ENCODE measurements around the gene PRIMA1. TPM values are rescaled to one million over a fixed set of nuclear protein-coding genes. Genes with fewer than 3 reads are reported as not detected.

Gene PRIMA1
- total RNA-seq, 1 experiment from 2014 or later: not detected

- intact Hi-C loops (cut with micrococcal nuclease; ENCODE audit: unreplicated experiment): no loop called here
- no peak for TF ChIP-seq CTCF (IDR thresholded peaks at IDR 0.05; ENCODE audit: unreplicated experiment)
- CTCF ChIA-PET: no interaction called here
- H3K27ac Mint-ChIP-seq (ENCODE audit: unreplicated experiment): no peak overlapping the region
- H3K27me3 Mint-ChIP-seq (ENCODE audit: unreplicated experiment): peaks cover 89% of the 10 kb centered on the region
- H3K9me3 Mint-ChIP-seq (ENCODE audit: low read depth, unreplicated experiment): no peaks in the 10 kb centered on the region
- no peaks in the 10 kb centered on the region for H3K4me1 Mint-ChIP-seq (ENCODE audit: low read depth, unreplicated experiment)
- no peaks in the 10 kb centered on the region for H3K36me3 Mint-ChIP-seq (ENCODE audit: insufficient read depth, unreplicated experiment)
- no TSS peak for BruUV-seq (replicated peaks)
- H3K4me3 Mint-ChIP-seq (ENCODE audit: low read depth, unreplicated experiment): no peak overlapping the region
- DNase-seq: no peak
Observed at GRCh38 chr14:93772263-93772662, 16.0 kb downstream of the PRIMA1 start.

DNA sequence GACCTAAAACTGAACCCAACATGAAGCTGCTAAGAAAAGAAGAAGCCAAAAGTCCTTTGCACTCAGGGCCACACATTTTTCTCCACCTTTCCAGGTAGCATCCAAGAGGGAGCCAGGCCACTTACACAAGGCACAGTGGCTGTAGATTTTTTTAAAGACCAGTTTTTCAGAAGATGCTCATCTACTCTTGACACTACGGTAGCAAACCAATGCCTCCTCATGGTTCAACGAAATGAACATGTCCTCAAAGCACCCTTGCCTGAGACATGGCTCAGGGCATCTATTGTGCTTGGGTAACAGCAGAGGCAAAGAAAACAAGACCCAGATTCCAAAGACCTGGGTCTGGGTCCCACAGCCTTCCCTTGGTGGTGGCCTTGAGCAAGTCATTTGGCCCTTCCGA, 22.3 kb downstream of the PRIMA1 start:
- Mint-ChIP-seq H3K4me1 (ENCODE audit: low read depth, unreplicated experiment) (no peaks in the 10 kb centered on the region), H3K9me3 (ENCODE audit: low read depth, unreplicated experiment) (no peaks in the 10 kb centered on the region), H3K27ac (ENCODE audit: unreplicated experiment) (no peak overlapping the region), H3K4me3 (ENCODE audit: low read depth, unreplicated experiment) (no peak overlapping the region), H3K36me3 (ENCODE audit: insufficient read depth, unreplicated experiment) (no peaks in the 10 kb centered on the region), H3K27me3 (ENCODE audit: unreplicated experiment) (peaks cover 100% of the 10 kb centered on the region)
- TF ChIP-seq CTCF (IDR thresholded peaks at IDR 0.05; ENCODE audit: unreplicated experiment): no peak
- intact Hi-C loops (cut with micrococcal nuclease; ENCODE audit: unreplicated experiment): no loop called here
- CTCF ChIA-PET: no interaction called here
- no peak for DNase-seq
- BruUV-seq (replicated peaks): no TSS peak

GRCh38 chr14:93765155-93765554, 23.1 kb downstream of the PRIMA1 start:
- no peaks in the 10 kb centered on the region for H3K4me1 Mint-ChIP-seq (ENCODE audit: low read depth, unreplicated experiment)
- H3K36me3 Mint-ChIP-seq (ENCODE audit: insufficient read depth, unreplicated experiment): no peaks in the 10 kb centered on the region
- DNase-seq: no peak
- intact Hi-C loops (cut with micrococcal nuclease; ENCODE audit: unreplicated experiment): no loop called here
- peaks cover 100% of the 10 kb centered on the region for H3K27me3 Mint-ChIP-seq (ENCODE audit: unreplicated experiment)
- H3K4me3 Mint-ChIP-seq (ENCODE audit: low read depth, unreplicated experiment): no peak overlapping the region
- no TSS peak for BruUV-seq (replicated peaks)
- no peak overlapping the region for H3K27ac Mint-ChIP-seq (ENCODE audit: unreplicated experiment)
- no peak for TF ChIP-seq CTCF (IDR thresholded peaks at IDR 0.05; ENCODE audit: unreplicated experiment)
- H3K9me3 Mint-ChIP-seq (ENCODE audit: low read depth, unreplicated experiment): no peaks in the 10 kb centered on the region
- CTCF ChIA-PET: no interaction called here

DNA sequence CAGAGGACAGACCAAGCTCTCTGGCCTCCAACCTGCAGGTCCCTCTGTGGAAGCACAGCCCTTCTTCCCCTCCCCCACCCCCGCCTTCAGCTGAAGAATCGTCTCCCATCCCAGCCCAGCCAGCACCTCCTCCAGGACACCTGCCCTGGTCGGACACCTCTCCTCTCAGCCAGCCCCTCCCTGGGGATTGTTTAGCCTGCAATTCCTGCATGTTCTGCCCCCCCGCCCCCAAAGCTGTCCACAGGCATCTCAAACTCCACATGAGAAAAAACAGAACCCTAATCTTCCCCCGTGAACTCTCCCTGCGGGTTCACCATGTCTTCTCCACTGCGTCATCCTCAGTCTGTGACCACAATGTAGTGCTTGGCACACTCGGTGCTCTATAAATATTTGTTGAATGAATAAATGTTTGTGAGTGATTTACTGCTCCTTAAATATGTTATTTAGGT, 24.1 kb downstream of the PRIMA1 start:
- peaks cover 100% of the 10 kb centered on the region for H3K27me3 Mint-ChIP-seq (ENCODE audit: unreplicated experiment)
- H3K9me3 Mint-ChIP-seq (ENCODE audit: low read depth, unreplicated experiment): no peaks in the 10 kb centered on the region
- CTCF ChIA-PET: no interaction called here
- H3K27ac Mint-ChIP-seq (ENCODE audit: unreplicated experiment): no peak overlapping the region
- no peaks in the 10 kb centered on the region for H3K36me3 Mint-ChIP-seq (ENCODE audit: insufficient read depth, unreplicated experiment)
- no peaks in the 10 kb centered on the region for H3K4me1 Mint-ChIP-seq (ENCODE audit: low read depth, unreplicated experiment)
- H3K4me3 Mint-ChIP-seq (ENCODE audit: low read depth, unreplicated experiment): no peak overlapping the region
- intact Hi-C loops (cut with micrococcal nuclease; ENCODE audit: unreplicated experiment): no loop called here
- no peak for TF ChIP-seq CTCF (IDR thresholded peaks at IDR 0.05; ENCODE audit: unreplicated experiment)
- DNase-seq: no peak
- no TSS peak for BruUV-seq (replicated peaks)

Data from Calu3 (cell line).